ENCODE measurements around the gene EMP2. TPM values are rescaled to one million over a fixed set of nuclear protein-coding genes. Genes with fewer than 3 reads are reported as not detected.
A peak's percentile ranks its signal among the peaks of the same experiment; 100 is the strongest.

EMP2 gene
- total RNA-seq, 2 donors from 2014 or later = not detected

- Mint-ChIP-seq H3K36me3 (ENCODE audit: low read depth) (no peaks in the 10 kb centered on the region), H3K4me1 (no peaks in the 10 kb centered on the region), H3K27ac (no peak overlapping the region), H3K27me3 (peaks cover 55% of the 10 kb centered on the region), H3K4me3 (no peak overlapping the region)
- no peak for DNase-seq
- ATAC-seq = no peak
- H3K9me3 ChIP-seq (ENCODE audit: control insufficient read depth, low read length, poor library complexity, severe bottlenecking) = no peaks in the 10 kb centered on the region
These were observed 36.6 kb upstream of the EMP2 start for GRCh38 chr16:10616756-10617640.

- Mint-ChIP-seq H3K4me3 (no peak overlapping the region), H3K27me3 (peaks cover 60% of the 10 kb centered on the region), H3K27ac (no peak overlapping the region), H3K36me3 (ENCODE audit: low read depth) (no peaks in the 10 kb centered on the region), H3K4me1 (no peaks in the 10 kb centered on the region)
- H3K9me3 ChIP-seq (ENCODE audit: control insufficient read depth, low read length, poor library complexity, severe bottlenecking) = no peaks in the 10 kb centered on the region
- ATAC-seq (no peak), DNase-seq (no peak)
These were observed 36.0 kb upstream of the EMP2 start for GRCh38 chr16:10616419-10616755.

GRCh38 chr16:10614685-10615084, 34.3 kb upstream of the EMP2 start:
- no peak overlapping the region for H3K4me3 Mint-ChIP-seq
- H3K27me3 Mint-ChIP-seq = peaks cover 64% of the 10 kb centered on the region
- H3K4me1 Mint-ChIP-seq = no peaks in the 10 kb centered on the region
- H3K9me3 ChIP-seq (ENCODE audit: control insufficient read depth, low read length, poor library complexity, severe bottlenecking) = no peaks in the 10 kb centered on the region
- no peak for DNase-seq
- ATAC-seq = no peak
- H3K27ac Mint-ChIP-seq = no peak overlapping the region
- H3K36me3 Mint-ChIP-seq (ENCODE audit: low read depth) = no peaks in the 10 kb centered on the region

GRCh38 chr16:10613785-10614485, 33.5 kb upstream of the EMP2 start:
- Mint-ChIP-seq H3K36me3 (ENCODE audit: low read depth) (no peaks in the 10 kb centered on the region), H3K4me1 (no peaks in the 10 kb centered on the region), H3K27ac (no peak overlapping the region), H3K4me3 (no peak overlapping the region), H3K27me3 (peaks cover 57% of the 10 kb centered on the region)
- ATAC-seq (peak; percentile 40), DNase-seq (no peak)
- no peaks in the 10 kb centered on the region for H3K9me3 ChIP-seq (ENCODE audit: control insufficient read depth, low read length, poor library complexity, severe bottlenecking)

GRCh38 chr16:10612649-10613179, 32.3 kb upstream of the EMP2 start:
- no peak overlapping the region for H3K4me3 Mint-ChIP-seq
- H3K9me3 ChIP-seq (ENCODE audit: control insufficient read depth, low read length, poor library complexity, severe bottlenecking) = no peaks in the 10 kb centered on the region
- no peaks in the 10 kb centered on the region for H3K4me1 Mint-ChIP-seq
- DNase-seq (no peak), ATAC-seq (no peak)
- H3K36me3 Mint-ChIP-seq (ENCODE audit: low read depth) = no peaks in the 10 kb centered on the region
- peaks cover 51% of the 10 kb centered on the region for H3K27me3 Mint-ChIP-seq
- no peak overlapping the region for H3K27ac Mint-ChIP-seq

- Mint-ChIP-seq H3K27ac (no peak overlapping the region), H3K27me3 (peaks cover 51% of the 10 kb centered on the region), H3K4me3 (no peak overlapping the region), H3K36me3 (ENCODE audit: low read depth) (no peaks in the 10 kb centered on the region), H3K4me1 (peaks cover under 1% of the 10 kb centered on the region)
- no peak for DNase-seq
- no peaks in the 10 kb centered on the region for H3K9me3 ChIP-seq (ENCODE audit: control insufficient read depth, low read length, poor library complexity, severe bottlenecking)
- ATAC-seq = no peak
These were observed 31.5 kb upstream of the EMP2 start for GRCh38 chr16:10611825-10612342.

- H3K4me1 Mint-ChIP-seq = peaks cover 4% of the 10 kb centered on the region
- DNase-seq (no peak), ATAC-seq (no peak)
- H3K9me3 ChIP-seq (ENCODE audit: control insufficient read depth, low read length, poor library complexity, severe bottlenecking) = no peaks in the 10 kb centered on the region
- H3K27me3 Mint-ChIP-seq = peaks cover 58% of the 10 kb centered on the region
- no peak overlapping the region for H3K4me3 Mint-ChIP-seq
- no peak overlapping the region for H3K27ac Mint-ChIP-seq
- no peaks in the 10 kb centered on the region for H3K36me3 Mint-ChIP-seq (ENCODE audit: low read depth)
These were observed 30.2 kb upstream of the EMP2 start for GRCh38 chr16:10610499-10611184.

GRCh38 chr16:10609402-10609774, 29.0 kb upstream of the EMP2 start:
- no peak overlapping the region for H3K27ac Mint-ChIP-seq
- H3K36me3 Mint-ChIP-seq (ENCODE audit: low read depth) = no peaks in the 10 kb centered on the region
- peaks cover 57% of the 10 kb centered on the region for H3K27me3 Mint-ChIP-seq
- no peak for DNase-seq
- H3K4me3 Mint-ChIP-seq = no peak overlapping the region
- H3K9me3 ChIP-seq (ENCODE audit: control insufficient read depth, low read length, poor library complexity, severe bottlenecking) = no peaks in the 10 kb centered on the region
- H3K4me1 Mint-ChIP-seq = peaks cover 4% of the 10 kb centered on the region
- no peak for ATAC-seq

- H3K9me3 ChIP-seq (ENCODE audit: control insufficient read depth, low read length, poor library complexity, severe bottlenecking) = no peaks in the 10 kb centered on the region
- Mint-ChIP-seq H3K4me1 (peaks cover 4% of the 10 kb centered on the region), H3K36me3 (ENCODE audit: low read depth) (no peaks in the 10 kb centered on the region), H3K27ac (no peak overlapping the region), H3K4me3 (no peak overlapping the region), H3K27me3 (peaks cover 56% of the 10 kb centered on the region)
- ATAC-seq = no peak
- no peak for DNase-seq
These were observed 28.4 kb upstream of the EMP2 start for GRCh38 chr16:10608687-10609401.

GRCh38 chr16:10607157-10607556, 26.8 kb upstream of the EMP2 start:
- Mint-ChIP-seq H3K27ac (peak overlapping the region; percentile 29), H3K4me1 (peaks cover 4% of the 10 kb centered on the region), H3K4me3 (no peak overlapping the region), H3K36me3 (ENCODE audit: low read depth) (no peaks in the 10 kb centered on the region), H3K27me3 (peaks cover 62% of the 10 kb centered on the region)
- no peaks in the 10 kb centered on the region for H3K9me3 ChIP-seq (ENCODE audit: control insufficient read depth, low read length, poor library complexity, severe bottlenecking)
- ATAC-seq (no peak), DNase-seq (no peak)

GRCh38 chr16:10606607-10607006, 26.2 kb upstream of the EMP2 start:
- H3K9me3 ChIP-seq (ENCODE audit: control insufficient read depth, low read length, poor library complexity, severe bottlenecking) = no peaks in the 10 kb centered on the region
- Mint-ChIP-seq H3K27ac (peak overlapping the region; percentile 29), H3K27me3 (peaks cover 58% of the 10 kb centered on the region), H3K4me1 (peaks cover 4% of the 10 kb centered on the region), H3K36me3 (ENCODE audit: low read depth) (no peaks in the 10 kb centered on the region), H3K4me3 (no peak overlapping the region)
- DNase-seq (no peak), ATAC-seq (no peak)

- Mint-ChIP-seq H3K36me3 (ENCODE audit: low read depth) (no peaks in the 10 kb centered on the region), H3K4me3 (no peak overlapping the region), H3K27ac (no peak overlapping the region), H3K4me1 (peaks cover 4% of the 10 kb centered on the region), H3K27me3 (peaks cover 49% of the 10 kb centered on the region)
- H3K9me3 ChIP-seq (ENCODE audit: control insufficient read depth, low read length, poor library complexity, severe bottlenecking) = no peaks in the 10 kb centered on the region
- ATAC-seq (no peak), DNase-seq (no peak)
These were observed 25.2 kb upstream of the EMP2 start for GRCh38 chr16:10605636-10606035.

All from T-helper 17 cell (primary cell).